IMR-90 (cell line): Measurements from ENCODE around the gene RGS3. TPM values are rescaled to one million over a fixed set of nuclear protein-coding genes. Genes with fewer than 3 reads are reported as not detected.

Experiments
- ATAC-seq: fragments of 200-7000 bp; cut with Tn5 transposase; 2 replicates; pipeline ENCODE4 v1.9.1; 2020; ENCODE audit warnings: low read depth, mild to moderate bottlenecking, moderate library complexity
- BruUV-seq: library from RNA; stranded (reverse); fragments of 400-500 nt; replicated peaks from 2 replicates; lab custom pipeline; 2021; lab: Mats Ljungman, UMichigan
- CTCF ChIA-PET: fragments of 300-600 bp; formaldehyde crosslinking; extraction: SDS; loops from one replicate; lab custom pipeline; 2021; ENCODE audit warnings: antibody characterized with exemption; lab: Yijun Ruan, JAX
- POLR2A ChIA-PET: fragments of 300-600 bp; sonication (Branson Sonifier 250); formaldehyde crosslinking; loops from one replicate; lab custom pipeline; 2022; ENCODE audit warnings: antibody characterized with exemption; ENCODE audit not compliant: unreplicated experiment; lab: Charles Lee
- DNase-seq: peaks from one replicate; pipeline ENCODE4 v3.0.0; 2013
- H2AFZ ChIP-seq: replicated peaks from 2 replicates; pipeline ENCODE3; 2013; ENCODE audit warnings: low read length, mild to moderate bottlenecking; ENCODE audit not compliant: poor library complexity
- H2AK5ac ChIP-seq: 2 replicates; pipeline ENCODE4 v1.6.1; 2013; ENCODE audit warnings: low read depth, low read length, inconsistent platforms
- H2AK9ac ChIP-seq: replicated peaks from 2 replicates; pipeline ENCODE3; 2013; ENCODE audit warnings: mild to moderate bottlenecking, low read depth, low read length, moderate library complexity; ENCODE audit not compliant: poor library complexity
- H2BK120ac ChIP-seq: 2 replicates; pipeline ENCODE4 v1.6.1; 2013; ENCODE audit warnings: low read depth, low read length, inconsistent platforms
- H2BK15ac ChIP-seq: 3 replicates; pipeline ENCODE4 v1.6.1; 2013; ENCODE audit warnings: low read depth, low read length, inconsistent platforms
- H2BK20ac ChIP-seq: 2 replicates; pipeline ENCODE4 v1.6.1; 2013; ENCODE audit warnings: low read depth, mild to moderate bottlenecking, inconsistent platforms, low read length, moderate library complexity
- H2BK5ac ChIP-seq: 2 replicates; pipeline ENCODE4 v1.6.1; 2013; ENCODE audit warnings: mild to moderate bottlenecking, low read depth, low read length, inconsistent platforms; ENCODE audit not compliant: poor library complexity, severe bottlenecking
- H3K14ac ChIP-seq: replicated peaks from 2 replicates; pipeline ENCODE4 v1.6.1; 2013; ENCODE audit warnings: low read depth, low read length, inconsistent platforms
- H3K18ac ChIP-seq: 2 replicates; pipeline ENCODE4 v1.6.1; 2013; ENCODE audit warnings: low read depth, low read length, control low read depth
- H3K23ac ChIP-seq: 2 replicates; pipeline ENCODE4 v1.6.1; 2013; ENCODE audit warnings: low read depth, low read length, inconsistent platforms
- H3K27ac ChIP-seq: 2 replicates; pipeline ENCODE4 v1.5.1; 2013; ENCODE audit warnings: mild to moderate bottlenecking, control low read depth, low read length; ENCODE audit not compliant: insufficient read depth
- H3K27me3 ChIP-seq: 2 replicates; pipeline ENCODE4 v1.6.1; 2013; ENCODE audit warnings: low read length; ENCODE audit not compliant: control insufficient read depth, insufficient read depth
- H3K36me3 ChIP-seq: 2 replicates; pipeline ENCODE4 v1.6.1; 2013; ENCODE audit warnings: low read length, mixed read lengths; ENCODE audit not compliant: control insufficient read depth, insufficient read depth
- H3K4ac ChIP-seq: 2 replicates; pipeline ENCODE4 v1.6.1; 2013; ENCODE audit warnings: low read depth, low read length, inconsistent platforms
- H3K4me1 ChIP-seq: 2 replicates; pipeline ENCODE4 v1.6.1; 2013; ENCODE audit warnings: low read length, mixed read lengths; ENCODE audit not compliant: control insufficient read depth, insufficient read depth
- H3K4me2 ChIP-seq: 2 replicates; pipeline ENCODE4 v1.6.1; 2013; ENCODE audit warnings: low read depth, mild to moderate bottlenecking, control low read depth, low read length, moderate library complexity
- H3K4me3 ChIP-seq: 2 replicates; pipeline ENCODE4 v1.5.1; 2013; ENCODE audit warnings: low read depth, mild to moderate bottlenecking, control low read depth, low read length, moderate library complexity; ENCODE audit not compliant: insufficient read depth
- H3K56ac ChIP-seq: 2 replicates; pipeline ENCODE4 v1.6.1; 2013; ENCODE audit warnings: low read length, inconsistent platforms; ENCODE audit not compliant: insufficient read depth; ENCODE audit errors: extremely low read depth
- H3K79me1 ChIP-seq, 2 experiments: 2 replicates each; pipeline ENCODE4 v1.6.1; 2013; ENCODE audit warnings: low read length in 2 of 2, inconsistent platforms in 1 of 2, low read depth in 1 of 2
- H3K9ac ChIP-seq: 2 replicates; pipeline ENCODE4 v1.6.1; 2013; ENCODE audit warnings: low read depth, low read length, control low read depth
- H3K9me1 ChIP-seq: 2 replicates; pipeline ENCODE4 v1.6.1; 2013; ENCODE audit warnings: low read length, inconsistent platforms; ENCODE audit not compliant: insufficient read depth
- H3K9me3 ChIP-seq: 2 replicates; pipeline ENCODE4 v1.6.1; 2013; ENCODE audit warnings: low read length; ENCODE audit not compliant: control insufficient read depth, insufficient read depth
- H4K20me1 ChIP-seq: 2 replicates; pipeline ENCODE4 v1.6.1; 2013; ENCODE audit warnings: low read length, inconsistent platforms; ENCODE audit not compliant: insufficient read depth
- H4K5ac ChIP-seq: 2 replicates; pipeline ENCODE4 v1.6.1; 2013; ENCODE audit warnings: mild to moderate bottlenecking, low read depth, low read length, control low read depth
- H4K8ac ChIP-seq, 2 experiments: 2 replicates each; pipeline ENCODE4 v1.6.1; 2013; ENCODE audit warnings: low read depth in 2 of 2, low read length in 2 of 2, control low read depth in 1 of 2, inconsistent platforms in 1 of 2
- H4K91ac ChIP-seq: 2 replicates; pipeline ENCODE4 v1.6.1; 2013; ENCODE audit warnings: low read depth, low read length, inconsistent platforms; ENCODE audit not compliant: insufficient read depth
- BHLHE40 ChIP-seq: fragments of 150-350 bp; IDR thresholded peaks from 2 replicates; pipeline ENCODE4 v1.6.1; 2016; ENCODE audit warnings: mild to moderate bottlenecking, low read depth, low read length
- CEBPB ChIP-seq: IDR thresholded peaks from 2 replicates; pipeline ENCODE4 v1.6.1; 2012; ENCODE audit warnings: low read depth, low read length, improper control_type of control experiment
- CHD1 ChIP-seq: IDR thresholded peaks from 2 replicates; pipeline ENCODE4 v1.6.1; 2012; ENCODE audit warnings: low read depth, low read length, improper control_type of control experiment
- POLR2A ChIP-seq: IDR thresholded peaks from 2 replicates; pipeline ENCODE4 v1.6.1; 2012; ENCODE audit warnings: mild to moderate bottlenecking, low read depth, low read length
- RAD21 ChIP-seq: IDR thresholded peaks from 2 replicates; pipeline ENCODE4 v1.6.1; 2012; ENCODE audit warnings: low read length, improper control_type of control experiment
- RCOR1 ChIP-seq: IDR thresholded peaks from 2 replicates; pipeline ENCODE4 v1.6.1; 2012; ENCODE audit warnings: mild to moderate bottlenecking, low read length, improper control_type of control experiment; ENCODE audit not compliant: insufficient replicate concordance
- SMC3 ChIP-seq: fragments of 150-350 bp; IDR thresholded peaks from 2 replicates; pipeline ENCODE4 v1.6.1; 2016; ENCODE audit warnings: low read depth, mild to moderate bottlenecking, antibody characterized with exemption, low read length, moderate library complexity
- WGBS, 2 experiments: methylation state at CpG; one replicate each; pipeline versions ENCODE4 v1.1.5 to v1.1.7; 2013; ENCODE audit warnings: missing lambda C conversion rate in 2 of 2; ENCODE audit not compliant: insufficient read length in 1 of 2; ENCODE audit errors: extremely low coverage in 2 of 2; 5-methylcytosine and 5-hydroxymethylcytosine counted together
- dilution Hi-C: fragments of 300-500 bp; cut with HindIII; formaldehyde crosslinking; loops from one replicate; pipeline ENCODE4 v1.14.3; 2018; ENCODE audit warnings: low sequenced_read_pairs; ENCODE audit not compliant: unreplicated experiment
- in situ Hi-C: fragments of 300-500 bp; cut with MboI; formaldehyde crosslinking; loops from 3 replicates; pipeline ENCODE4 v1.14.3; 2019; ENCODE audit warnings: low sequenced_read_pairs, inconsistent platforms, mixed read lengths
- intact Hi-C: fragments of 100-400 bp; cut with micrococcal nuclease; formaldehyde crosslinking; loops from 2 replicates; pipeline ENCODE4 v1.10.0; 2022
- polyA plus RNA-seq, 3 experiments: library from polyadenylated mRNA; depleted of rRNA; stranded (reverse); fragments of >200 nt; gene quantifications; 2 replicates each; pipeline ENCODE4 v1.2.3, GENCODE V29; 2012; ENCODE audit warnings: low replicate concordance in 1 of 3
- total RNA-seq: library from RNA; depleted of rRNA; stranded (reverse); fragments of >200 nt; gene quantifications from 2 replicates; pipeline ENCODE4 v1.2.3, GENCODE V29; 2012
- TF ChIP-seq, protein P1 (sequence below): fragments of 150-350 bp; IDR thresholded peaks from 2 replicates; pipeline ENCODE4 v1.6.1; 2016; ENCODE audit warnings: low read depth, mild to moderate bottlenecking, low read length, moderate library complexity, borderline replicate concordance

The RGS3 gene
- total and polyA plus RNA-seq, 2 of the 4 experiments (the other 2 are of a cell fraction), result 51.8 to 65.6 TPM

GRCh38 chr9:113474360-113475028, 11.0 kb downstream of the RGS3 start:
- Histone ChIP-seq H3K4me3 (no peak overlapping the region), H3K79me1 (no peaks in the 10 kb centered on the region), H4K20me1 (no peaks in the 10 kb centered on the region), H2AK5ac (no peak overlapping the region; the same call in 1 of the 2 replicates), H3K9me3 (no peaks in the 10 kb centered on the region), H3K4me2 (no peak overlapping the region), H3K4ac (0 out of 2 replicates have a peak overlapping the region, but pooled peaks have one; percentile 9), H3K9me1 (no peaks in the 10 kb centered on the region), H3K23ac (no peak overlapping the region), H2AFZ (no peak overlapping the region), H2BK5ac (no peak overlapping the region), H3K4me1 (peaks cover 7% of the 10 kb centered on the region), H4K8ac (no peak overlapping the region), H2AK9ac (no peak overlapping the region), H4K91ac (no peak overlapping the region), H3K56ac (no peak overlapping the region), H3K9ac (peak overlapping the region; percentile 38; the same call in 1 of the 2 replicates), H3K14ac (no peak overlapping the region), H2BK20ac (no peak overlapping the region), H3K18ac (no peak overlapping the region), H2BK120ac (no peak overlapping the region), H3K36me3 (no peaks in the 10 kb centered on the region), H3K27me3 (no peaks in the 10 kb centered on the region), H3K27ac (no peak overlapping the region), H4K5ac (no peak overlapping the region), H2BK15ac (no peak overlapping the region)
- WGBS, 2 experiments, result 100% methylated on average over 1 of the region's 8 CpGs; no CpG with 5 or more reads in 1 of the 2 experiments
- intact Hi-C loops, result no loop called here
- TF ChIP-seq RAD21 (no peak), POLR2A (no peak), CEBPB (no peak), BHLHE40 (no peak), RCOR1 (no peak), CHD1 (no peak), SMC3 (no peak)
- TF ChIP-seq, protein P1, sequence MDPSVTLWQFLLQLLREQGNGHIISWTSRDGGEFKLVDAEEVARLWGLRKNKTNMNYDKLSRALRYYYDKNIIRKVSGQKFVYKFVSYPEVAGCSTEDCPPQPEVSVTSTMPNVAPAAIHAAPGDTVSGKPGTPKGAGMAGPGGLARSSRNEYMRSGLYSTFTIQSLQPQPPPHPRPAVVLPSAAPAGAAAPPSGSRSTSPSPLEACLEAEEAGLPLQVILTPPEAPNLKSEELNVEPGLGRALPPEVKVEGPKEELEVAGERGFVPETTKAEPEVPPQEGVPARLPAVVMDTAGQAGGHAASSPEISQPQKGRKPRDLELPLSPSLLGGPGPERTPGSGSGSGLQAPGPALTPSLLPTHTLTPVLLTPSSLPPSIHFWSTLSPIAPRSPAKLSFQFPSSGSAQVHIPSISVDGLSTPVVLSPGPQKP, result no peak
- dilution Hi-C loops, result no loop called here
- POLR2A ChIA-PET, result no interaction called here
- BruUV-seq, result no TSS peak
- CTCF ChIA-PET, result no interaction called here
- in situ Hi-C loops, result no loop called here
- ATAC-seq (no peak), DNase-seq (no peak)
